Endothelial cell of umbilical vein (primary cell): Measurements from ENCODE around the gene RHCE.

Source experiments
- EZH2 ChIP-seq: IDR thresholded peaks from 2 replicates; pipeline ENCODE4 v1.6.1; 2012; ENCODE audit warnings: borderline replicate concordance, low read depth, mild to moderate bottlenecking, moderate library complexity, low read length, inconsistent platforms; ENCODE audit not compliant: severe bottlenecking
- FOS ChIP-seq: IDR thresholded peaks from 2 replicates; pipeline ENCODE4 v1.6.1; 2011; ENCODE audit warnings: mild to moderate bottlenecking, low read length, moderate library complexity, borderline replicate concordance; ENCODE audit not compliant: insufficient read depth
- POLR2A ChIP-seq: IDR thresholded peaks from 2 replicates; pipeline ENCODE4 v1.6.1; 2012; ENCODE audit warnings: low read depth, mild to moderate bottlenecking, control low read depth, low read length
- POLR2AphosphoS5 ChIP-seq: IDR thresholded peaks from 2 replicates; pipeline ENCODE4 v1.6.1; 2012; ENCODE audit warnings: low read depth, mild to moderate bottlenecking, control low read depth, low read length, moderate library complexity; ENCODE audit not compliant: insufficient read depth
- TF ChIP-seq, protein P1 (sequence below), 2 donors: IDR thresholded peaks; 1 replicate in 1 of 2; 2 replicates in 1 of 2; pipeline ENCODE4 v1.5.1; 2011; ENCODE audit warnings: low read length in 2 of 2, mild to moderate bottlenecking in 2 of 2, moderate library complexity in 2 of 2, control low read depth in 1 of 2, inconsistent platforms in 1 of 2, low read depth in 1 of 2; ENCODE audit not compliant: insufficient read depth in 1 of 2; ENCODE audit errors: extremely low read depth in 1 of 2
- TF ChIP-seq, protein P2 (sequence below): IDR thresholded peaks from 2 replicates; pipeline ENCODE4 v1.6.1; 2011; ENCODE audit not compliant: insufficient read depth, insufficient read length

DNA sequence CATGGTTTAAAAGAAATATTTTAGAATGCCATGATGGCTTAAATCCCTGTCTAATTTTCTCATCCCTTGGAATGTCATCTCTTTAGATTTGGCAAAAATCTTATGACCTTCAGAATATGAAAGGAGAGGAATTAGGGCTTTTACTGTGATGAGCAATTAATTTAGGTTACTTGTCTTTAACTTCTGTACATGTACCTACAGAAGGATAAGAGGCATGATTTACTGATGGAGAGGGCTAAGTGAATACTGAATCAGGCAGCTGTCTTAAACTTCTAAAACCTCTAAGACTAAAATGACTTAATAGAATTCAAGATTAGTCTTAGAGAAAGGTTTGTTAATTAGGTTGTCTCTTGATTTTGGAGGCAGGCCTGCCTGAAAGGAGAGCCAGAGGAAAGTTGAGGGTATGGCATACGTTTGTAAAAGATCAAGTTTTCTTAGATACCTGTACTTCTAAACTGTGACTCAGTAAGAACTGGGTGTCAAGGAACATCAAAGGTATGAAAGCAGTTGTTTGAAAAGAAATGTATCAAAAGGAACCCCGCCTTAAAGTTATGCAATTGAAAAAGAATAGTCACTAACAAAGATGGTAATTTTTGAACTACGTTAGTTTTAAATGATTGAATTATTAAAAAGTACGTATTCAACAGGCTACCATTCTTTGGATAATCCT lies 22.5 kb upstream of the RHCE start:
- TF ChIP-seq POLR2A, result no peak
- TF ChIP-seq, protein P1, sequence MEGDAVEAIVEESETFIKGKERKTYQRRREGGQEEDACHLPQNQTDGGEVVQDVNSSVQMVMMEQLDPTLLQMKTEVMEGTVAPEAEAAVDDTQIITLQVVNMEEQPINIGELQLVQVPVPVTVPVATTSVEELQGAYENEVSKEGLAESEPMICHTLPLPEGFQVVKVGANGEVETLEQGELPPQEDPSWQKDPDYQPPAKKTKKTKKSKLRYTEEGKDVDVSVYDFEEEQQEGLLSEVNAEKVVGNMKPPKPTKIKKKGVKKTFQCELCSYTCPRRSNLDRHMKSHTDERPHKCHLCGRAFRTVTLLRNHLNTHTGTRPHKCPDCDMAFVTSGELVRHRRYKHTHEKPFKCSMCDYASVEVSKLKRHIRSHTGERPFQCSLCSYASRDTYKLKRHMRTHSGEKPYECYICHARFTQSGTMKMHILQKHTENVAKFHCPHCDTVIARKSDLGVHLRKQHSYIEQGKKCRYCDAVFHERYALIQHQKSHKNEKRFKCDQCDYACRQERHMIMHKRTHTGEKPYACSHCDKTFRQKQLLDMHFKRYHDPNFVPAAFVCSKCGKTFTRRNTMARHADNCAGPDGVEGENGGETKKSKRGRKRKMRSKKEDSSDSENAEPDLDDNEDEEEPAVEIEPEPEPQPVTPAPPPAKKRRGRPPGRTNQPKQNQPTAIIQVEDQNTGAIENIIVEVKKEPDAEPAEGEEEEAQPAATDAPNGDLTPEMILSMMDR (IDR thresholded peaks at IDR 0.05; ENCODE audit: extremely low read depth in 1 of 2, insufficient read depth in 1 of 2, low read depth in 1 of 2, low read length in 2 of 2), result no peak
- TF ChIP-seq, protein P2, sequence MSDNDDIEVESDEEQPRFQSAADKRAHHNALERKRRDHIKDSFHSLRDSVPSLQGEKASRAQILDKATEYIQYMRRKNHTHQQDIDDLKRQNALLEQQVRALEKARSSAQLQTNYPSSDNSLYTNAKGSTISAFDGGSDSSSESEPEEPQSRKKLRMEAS, result no peak
- no peak for TF ChIP-seq EZH2
- no peak for TF ChIP-seq POLR2AphosphoS5
- no peak for TF ChIP-seq FOS
